ENCODE data around the gene ECE1.

The ECE1 gene

GRCh38 chr1:21266119-21266774 is 24.0 kb downstream of the ECE1 start:
- DNase-seq = no peak

GRCh38 chr1:21265644-21266043 is 24.6 kb downstream of the ECE1 start:
- no peak for DNase-seq

- no peak for DNase-seq
Observed at GRCh38 chr1:21264898-21265297, 25.4 kb downstream of the ECE1 start.

- DNase-seq = no peak
Observed at GRCh38 chr1:21263653-21264225, 26.5 kb downstream of the ECE1 start.

- no peak for DNase-seq
Observed at GRCh38 chr1:21263052-21263429, 27.2 kb downstream of the ECE1 start.

GRCh38 chr1:21262293-21263051 is 27.8 kb downstream of the ECE1 start:
- no peak for DNase-seq

- peak; percentile 64 for DNase-seq
Observed at GRCh38 chr1:21261551-21262292, 28.5 kb downstream of the ECE1 start.

- DNase-seq = no peak
Observed at GRCh38 chr1:21260405-21261125, 29.7 kb downstream of the ECE1 start.

GRCh38 chr1:21259316-21260076 is 30.8 kb downstream of the ECE1 start:
- no peak for DNase-seq

- no peak for DNase-seq
Observed at GRCh38 chr1:21258331-21259134, 31.7 kb downstream of the ECE1 start.

GRCh38 chr1:21257431-21258135 is 32.7 kb downstream of the ECE1 start:
- no peak for DNase-seq

GRCh38 chr1:21256776-21257175 is 33.5 kb downstream of the ECE1 start:
- DNase-seq = no peak

- DNase-seq = no peak
Observed at GRCh38 chr1:21255943-21256320, 34.3 kb downstream of the ECE1 start.

GRCh38 chr1:21255284-21255942 is 34.9 kb downstream of the ECE1 start:
- peak; percentile 40 for DNase-seq

- no peak for DNase-seq
Observed at GRCh38 chr1:21254335-21254951, 35.8 kb downstream of the ECE1 start.

GRCh38 chr1:21251773-21252471 is 38.3 kb downstream of the ECE1 start:
- no peak for DNase-seq

GRCh38 chr1:21249940-21250493 is 40.2 kb downstream of the ECE1 start:
- DNase-seq = no peak

GRCh38 chr1:21247892-21248715 is 42.2 kb downstream of the ECE1 start:
- no peak for DNase-seq

Data from 8988T (cell line).